SK-N-SH treated with all-trans-retinoic acid at 6 μM for 48 hours (cell line): Measurements from ENCODE around the gene ANAPC2.

Source experiments
- ATAC-seq: fragments of 200-7000 bp; cut with Tn5 transposase; 3 replicates; pipeline ENCODE4 v1.9.1; 2020; ENCODE audit warnings: mild to moderate bottlenecking, moderate library complexity
- BACH2 ChIP-seq: fragments of 250-450 bp; sonication (Bioruptor Pico); IDR thresholded peaks from 2 replicates; pipeline ENCODE4 v1.9.0; 2021; ENCODE audit warnings: mild to moderate bottlenecking, borderline replicate concordance
- CREB5 ChIP-seq: fragments of 250-450 bp; sonication (Bioruptor Pico); IDR thresholded peaks from 2 replicates; pipeline ENCODE4 v1.5.1; 2020; ENCODE audit warnings: low read depth, mild to moderate bottlenecking, moderate library complexity
- CSDC2 ChIP-seq: fragments of 250-450 bp; sonication (Bioruptor Pico); IDR thresholded peaks from 2 replicates; pipeline ENCODE4 v1.5.0; 2020; ENCODE audit warnings: mild to moderate bottlenecking, moderate library complexity
- CSRNP3 ChIP-seq: fragments of 250-450 bp; sonication (Bioruptor Pico); IDR thresholded peaks from 2 replicates; pipeline ENCODE4 v1.5.1; 2021; ENCODE audit warnings: mild to moderate bottlenecking, moderate library complexity
- ESRRG ChIP-seq: fragments of 250-450 bp; sonication (Bioruptor Pico); IDR thresholded peaks from 2 replicates; pipeline ENCODE4 v1.6.1; 2021; ENCODE audit warnings: mild to moderate bottlenecking
- GLIS3 ChIP-seq: fragments of 250-450 bp; sonication (Bioruptor Pico); IDR thresholded peaks from 2 replicates; pipeline ENCODE4 v1.5.0; 2020; ENCODE audit warnings: mild to moderate bottlenecking, moderate library complexity
- ISL1 ChIP-seq: fragments of 250-450 bp; sonication (Bioruptor Pico); IDR thresholded peaks from 2 replicates; pipeline ENCODE4 v2.1.2; 2022; ENCODE audit warnings: mild to moderate bottlenecking, moderate library complexity
- OSR1 ChIP-seq: fragments of 250-450 bp; sonication (Bioruptor Pico); IDR thresholded peaks from 2 replicates; pipeline ENCODE4 v1.8.0; 2022; ENCODE audit warnings: moderate library complexity, mild to moderate bottlenecking, inconsistent platforms
- POU6F1 ChIP-seq: fragments of 250-450 bp; sonication (Bioruptor Pico); IDR thresholded peaks from 2 replicates; pipeline ENCODE4 v1.8.0; 2021; ENCODE audit warnings: low read depth, mild to moderate bottlenecking, moderate library complexity, borderline replicate concordance
- PPARA ChIP-seq: fragments of 250-450 bp; sonication (Bioruptor Pico); IDR thresholded peaks from 2 replicates; pipeline ENCODE4 v1.5.0; 2020; ENCODE audit warnings: mild to moderate bottlenecking, borderline replicate concordance
- RARB ChIP-seq: fragments of 250-450 bp; sonication (Bioruptor Pico); IDR thresholded peaks from 2 replicates; pipeline ENCODE4 v1.8.0; 2021; ENCODE audit warnings: mild to moderate bottlenecking, moderate library complexity
- SNAI2 ChIP-seq: fragments of 250-450 bp; sonication (Bioruptor Pico); IDR thresholded peaks from 2 replicates; pipeline ENCODE4 v1.5.0; 2020; ENCODE audit warnings: mild to moderate bottlenecking, moderate library complexity
- TCF4 ChIP-seq: fragments of 250-450 bp; sonication (Bioruptor Pico); IDR thresholded peaks from 2 replicates; pipeline ENCODE4 v1.8.0; 2021; ENCODE audit warnings: mild to moderate bottlenecking, moderate library complexity, borderline replicate concordance
- TOX ChIP-seq: fragments of 250-450 bp; sonication (Bioruptor Pico); IDR thresholded peaks from 2 replicates; pipeline ENCODE4 v1.8.0; 2021; ENCODE audit warnings: mild to moderate bottlenecking, moderate library complexity, borderline replicate concordance
- ZC3H10 ChIP-seq: fragments of 250-450 bp; sonication (Bioruptor Pico); IDR thresholded peaks from 2 replicates; pipeline ENCODE4 v1.5.1; 2021; ENCODE audit warnings: mild to moderate bottlenecking, moderate library complexity
- ZFP3 ChIP-seq: fragments of 250-450 bp; sonication (Bioruptor Pico); IDR thresholded peaks from 2 replicates; pipeline ENCODE4 v1.5.0; 2020; ENCODE audit warnings: mild to moderate bottlenecking, moderate library complexity
- ZFP30 ChIP-seq: fragments of 450-650 bp; formaldehyde crosslinking; IDR thresholded peaks from 2 replicates; pipeline ENCODE4 v1.5.0; 2022; ENCODE audit warnings: mild to moderate bottlenecking, moderate library complexity
- ZNF565 ChIP-seq: fragments of 450-650 bp; formaldehyde crosslinking; conservative IDR thresholded peaks from 2 replicates; pipeline ENCODE4 v1.5.0; 2020; ENCODE audit warnings: low read depth, mild to moderate bottlenecking, moderate library complexity
- ZNF70 ChIP-seq: fragments of 450-650 bp; formaldehyde crosslinking; IDR thresholded peaks from 2 replicates; pipeline ENCODE4 v1.5.0; 2020; ENCODE audit warnings: mild to moderate bottlenecking, moderate library complexity
- ZNF8 ChIP-seq: fragments of 450-650 bp; formaldehyde crosslinking; IDR thresholded peaks from 2 replicates; pipeline ENCODE4 v1.5.0; 2020; ENCODE audit warnings: mild to moderate bottlenecking, moderate library complexity
- TF ChIP-seq, protein P1 (sequence below): fragments of 250-450 bp; sonication (Bioruptor Pico); IDR thresholded peaks from 2 replicates; pipeline ENCODE4 v1.8.0; 2020; ENCODE audit warnings: mild to moderate bottlenecking, moderate library complexity, borderline replicate concordance

Gene ANAPC2

GRCh38 chr9:137226338-137227053 is 38.1 kb upstream of the ANAPC2 start:
- TF ChIP-seq CSDC2 (no peak), ZFP3 (peak; percentile 82; the same call in 1 of the 2 replicates), CSRNP3 (no peak), SNAI2 (no peak), TCF4 (no peak)
- no peak for ATAC-seq

DNA sequence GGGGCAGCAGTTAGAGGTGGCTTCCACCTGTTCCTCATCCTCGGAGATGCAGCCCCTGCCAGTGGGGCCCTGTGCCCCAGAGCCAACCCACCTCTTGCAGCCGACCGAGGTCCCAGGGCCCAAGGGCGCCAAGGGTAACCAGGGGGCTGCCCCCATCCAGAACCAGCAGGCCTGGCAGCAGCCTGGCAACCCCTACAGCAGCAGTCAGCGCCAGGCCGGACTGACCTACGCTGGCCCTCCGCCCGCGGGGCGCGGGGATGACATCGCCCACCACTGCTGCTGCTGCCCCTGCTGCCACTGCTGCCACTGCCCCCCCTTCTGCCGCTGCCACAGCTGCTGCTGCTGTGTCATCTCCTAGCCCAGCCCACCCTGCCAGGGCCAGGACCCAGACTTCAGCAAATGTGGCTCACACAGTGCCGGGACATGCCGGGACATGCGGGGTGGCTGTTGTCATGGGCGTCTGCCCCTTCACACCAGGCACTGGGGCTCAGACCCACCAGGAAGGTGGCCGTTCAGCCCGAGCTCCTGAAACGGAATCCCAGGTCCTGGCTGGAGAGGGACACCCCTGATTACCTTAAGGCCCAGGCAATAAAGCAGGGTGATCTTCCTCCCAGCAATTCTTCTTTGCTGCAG is 37.5 kb upstream of the ANAPC2 start:
- no peak for ATAC-seq
- TF ChIP-seq ZNF8 (no peak), ZFP3 (no peak), RARB (CRISPR knock-in tag) (no peak), BACH2 (CRISPR knock-in tag) (no peak), ZFP30 (CRISPR knock-in tag) (no peak), TCF4 (no peak), TOX (CRISPR knock-in tag) (no peak), GLIS3 (CRISPR knock-in tag) (no peak), ISL1 (no peak), CREB5 (CRISPR knock-in tag) (no peak), ESRRG (CRISPR knock-in tag) (no peak), CSDC2 (no peak), PPARA (no peak), ZNF565 (no peak), ZNF70 (no peak), SNAI2 (no peak), POU6F1 (CRISPR knock-in tag) (no peak)
- TF ChIP-seq, protein P1, sequence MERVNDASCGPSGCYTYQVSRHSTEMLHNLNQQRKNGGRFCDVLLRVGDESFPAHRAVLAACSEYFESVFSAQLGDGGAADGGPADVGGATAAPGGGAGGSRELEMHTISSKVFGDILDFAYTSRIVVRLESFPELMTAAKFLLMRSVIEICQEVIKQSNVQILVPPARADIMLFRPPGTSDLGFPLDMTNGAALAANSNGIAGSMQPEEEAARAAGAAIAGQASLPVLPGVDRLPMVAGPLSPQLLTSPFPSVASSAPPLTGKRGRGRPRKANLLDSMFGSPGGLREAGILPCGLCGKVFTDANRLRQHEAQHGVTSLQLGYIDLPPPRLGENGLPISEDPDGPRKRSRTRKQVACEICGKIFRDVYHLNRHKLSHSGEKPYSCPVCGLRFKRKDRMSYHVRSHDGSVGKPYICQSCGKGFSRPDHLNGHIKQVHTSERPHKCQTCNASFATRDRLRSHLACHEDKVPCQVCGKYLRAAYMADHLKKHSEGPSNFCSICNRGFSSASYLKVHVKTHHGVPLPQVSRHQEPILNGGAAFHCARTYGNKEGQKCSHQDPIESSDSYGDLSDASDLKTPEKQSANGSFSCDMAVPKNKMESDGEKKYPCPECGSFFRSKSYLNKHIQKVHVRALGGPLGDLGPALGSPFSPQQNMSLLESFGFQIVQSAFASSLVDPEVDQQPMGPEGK, result no peak

DNA sequence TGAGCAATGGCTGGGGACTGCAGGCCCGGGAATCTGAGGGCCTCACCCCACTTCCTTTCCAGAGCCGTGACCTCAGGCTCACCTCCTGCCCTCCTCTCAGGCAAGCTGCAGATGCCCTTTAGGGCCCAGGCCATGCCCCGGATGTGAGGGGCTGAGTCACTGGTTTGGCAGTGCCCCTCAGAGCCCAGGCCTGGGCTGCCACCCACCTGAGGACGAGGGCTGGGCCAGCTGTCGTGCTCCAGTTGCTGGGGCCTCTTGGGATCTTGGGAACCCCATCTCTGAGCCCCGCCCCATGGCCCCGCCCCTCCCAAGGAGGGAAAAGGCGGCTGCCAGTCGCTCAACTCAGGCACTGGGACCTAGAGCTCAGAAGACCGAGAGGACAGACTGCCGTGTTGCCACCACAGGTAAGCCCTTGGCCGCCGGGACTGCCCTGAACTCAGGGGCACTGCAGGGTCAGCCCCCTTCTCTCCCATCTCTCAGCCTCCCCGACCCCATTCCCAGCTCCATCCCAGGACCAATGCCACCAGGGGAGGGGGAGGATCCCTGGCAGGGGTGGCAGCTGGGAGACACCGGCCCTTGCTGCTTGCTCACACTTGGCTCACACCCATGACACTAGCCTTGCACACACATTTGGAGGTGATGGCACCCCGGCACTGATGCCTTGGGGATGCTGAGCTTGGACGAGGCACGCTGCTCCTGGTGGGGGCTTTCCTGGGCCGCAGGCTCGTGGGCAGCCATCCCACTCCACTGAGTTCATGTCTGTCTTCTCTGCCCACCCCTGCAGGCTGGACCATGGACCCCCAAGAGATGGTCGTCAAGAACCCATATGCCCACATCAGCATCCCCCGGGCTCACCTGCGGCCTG is 36.7 kb upstream of the ANAPC2 start, which contains the start of gene CYSRT1:
CYSRT1 (plus strand) TSS at position 345 of the 865 bp plus-strand sequence; CDS start at position 793, 448 bp downstream.
- TF ChIP-seq GLIS3 (CRISPR knock-in tag) (no peak), CREB5 (CRISPR knock-in tag) (no peak), ZNF70 (no peak), ZNF565 (no peak), PPARA (no peak), ZNF8 (no peak), TOX (CRISPR knock-in tag) (no peak), CSDC2 (no peak), POU6F1 (CRISPR knock-in tag) (no peak), OSR1 (no peak), ZC3H10 (CRISPR knock-in tag) (no peak)
- ATAC-seq, result no peak
